Myocyte (in vitro differentiated cells): ENCODE measurements around the gene RSPH6A. TPM values are rescaled to one million over a fixed set of nuclear protein-coding genes. Genes with fewer than 3 reads are reported as not detected.

Source experiments
- DNase-seq: peaks from one replicate; pipeline ENCODE4 v3.0.0-alpha.2; 2012; ENCODE audit warnings: low read depth
- polyA plus RNA-seq: library from polyadenylated mRNA; unstranded; fragments of >200 nt; gene quantifications from one replicate; pipeline ENCODE4 v1.2.1, GENCODE V29; 2012; ENCODE audit warnings: missing spikeins
- total RNA-seq: library from RNA; depleted of rRNA; stranded (reverse); fragments of >200 nt; gene quantifications from 2 replicates; pipeline ENCODE4 v1.2.3, GENCODE V29; 2014

RSPH6A gene
- total RNA-seq, result 0.11 TPM in 1 of 2 replicates, not detected in the other
- polyA plus RNA-seq, result 0.03 TPM

- DNase-seq, result no peak
Observed at GRCh38 chr19:45814851-45815480, at the start of gene RSPH6A. RSPH6A (minus strand) TSS chr19:45815308; CDS start chr19:45815176, 132 bp downstream.

DNA sequence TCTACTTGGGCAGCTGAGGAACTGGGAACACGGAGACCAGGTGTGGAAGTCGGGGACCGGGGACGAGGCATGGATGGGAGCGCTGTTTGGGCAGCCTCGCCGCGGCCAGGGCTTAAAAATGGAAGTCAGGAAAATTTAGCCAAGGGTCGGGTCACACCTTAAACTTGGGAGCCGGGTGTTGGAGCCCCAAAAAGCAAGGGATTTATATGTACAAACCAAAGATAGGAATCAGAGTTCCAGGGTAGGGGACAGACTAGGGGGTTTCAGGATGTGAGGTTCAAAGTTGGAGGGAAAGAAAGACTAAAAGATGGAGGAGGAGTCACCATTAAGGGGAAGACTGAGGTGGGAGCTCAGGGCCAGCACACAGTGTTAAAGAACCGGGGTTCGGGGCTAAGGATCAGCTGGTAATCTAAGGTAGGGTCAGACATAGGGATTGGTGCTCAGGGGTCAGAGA is 49.5 kb upstream of the RSPH6A start:
- DNase-seq, result no peak

- peak; percentile 54 for DNase-seq
Observed at GRCh38 chr19:45863840-45864628, 48.9 kb upstream of the RSPH6A start, which contains the start of gene FOXA3. FOXA3 (plus strand) TSS chr19:45864326; CDS start chr19:45864457, 131 bp downstream.

GRCh38 chr19:45863335-45863839 is 48.3 kb upstream of the RSPH6A start:
- no peak for DNase-seq

- peak; percentile 99 for DNase-seq
Observed at GRCh38 chr19:45862564-45863334, 47.6 kb upstream of the RSPH6A start, which contains the start of gene SYMPK. SYMPK (minus strand) TSS chr19:45863147; CDS start chr19:45854495, 8,652 bp downstream.

DNA sequence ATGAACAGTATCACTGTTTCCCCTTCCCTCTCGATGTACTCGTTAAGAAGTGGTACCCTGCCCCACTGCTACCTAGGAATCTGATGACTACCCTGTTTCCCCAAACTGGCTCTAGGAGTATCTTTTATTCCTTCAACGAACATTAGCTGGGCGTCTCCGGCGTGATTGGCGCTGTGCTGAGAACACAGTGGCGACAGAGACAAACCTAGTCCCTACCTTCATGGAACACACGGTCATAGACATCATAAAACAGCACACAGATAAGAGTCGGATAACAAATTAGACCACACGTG is 47.1 kb upstream of the RSPH6A start:
- DNase-seq, result no peak

- no peak for DNase-seq
Observed at GRCh38 chr19:45860359-45861259, 45.5 kb upstream of the RSPH6A start.

DNA sequence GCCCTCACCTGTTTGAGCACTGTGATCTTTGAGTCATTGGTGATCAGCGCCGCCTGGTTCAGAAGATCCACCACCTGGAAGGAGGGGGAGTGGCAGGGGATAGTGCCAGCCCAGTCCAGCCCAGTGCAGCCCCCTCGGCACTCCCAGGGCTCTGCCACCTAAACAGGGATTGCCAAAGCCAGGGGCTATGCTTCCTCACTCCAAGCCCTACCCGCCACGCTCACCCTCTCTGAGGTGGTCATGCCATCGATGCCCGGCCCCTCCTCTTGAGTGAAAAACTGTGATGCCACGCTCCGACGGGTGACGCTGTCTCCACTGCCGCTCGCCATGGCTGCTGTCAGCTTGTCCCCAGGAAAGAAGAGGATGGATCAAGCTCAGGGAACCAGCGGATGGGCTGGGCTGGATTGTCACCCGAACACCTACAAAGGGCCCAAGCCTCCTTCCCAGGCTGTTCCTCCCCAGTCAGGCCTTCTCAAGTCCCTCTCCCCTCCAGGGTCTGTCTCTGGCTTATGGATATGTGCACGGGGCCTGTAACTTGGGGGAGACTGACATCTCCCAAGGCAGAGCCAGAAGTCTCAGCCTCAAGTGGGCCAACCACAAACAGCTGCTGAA is 39.2 kb upstream of the RSPH6A start:
- DNase-seq, result no peak

GRCh38 chr19:45852983-45853382 is 37.9 kb upstream of the RSPH6A start:
- no peak for DNase-seq

GRCh38 chr19:45852145-45852750 is 37.1 kb upstream of the RSPH6A start:
- no peak for DNase-seq

DNA sequence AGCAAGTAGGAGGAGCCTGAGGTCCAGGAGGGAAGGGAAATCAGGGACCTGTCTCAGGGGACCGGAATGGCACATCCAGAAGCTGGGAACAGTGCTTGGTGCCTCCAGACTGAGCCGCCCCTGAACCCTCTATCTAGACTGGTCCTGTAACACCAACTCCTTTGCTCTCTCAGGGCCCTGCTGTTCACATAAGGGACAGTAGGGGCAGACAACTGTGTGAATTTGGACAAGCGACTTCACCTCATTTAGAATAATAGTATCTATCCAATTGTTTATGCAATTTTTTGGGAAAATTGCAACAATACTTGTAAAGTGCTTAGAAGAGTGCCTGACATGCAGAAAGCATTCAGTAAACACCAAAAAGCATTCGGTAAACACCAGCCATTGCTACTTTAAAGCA is 33.8 kb upstream of the RSPH6A start:
- no peak for DNase-seq

- no peak for DNase-seq
Observed at GRCh38 chr19:45847663-45848062, 32.6 kb upstream of the RSPH6A start.

- DNase-seq, result no peak
Observed at GRCh38 chr19:45842198-45842597, 27.1 kb upstream of the RSPH6A start.

- no peak for DNase-seq
Observed at GRCh38 chr19:45834970-45835369, 19.9 kb upstream of the RSPH6A start.

DNA sequence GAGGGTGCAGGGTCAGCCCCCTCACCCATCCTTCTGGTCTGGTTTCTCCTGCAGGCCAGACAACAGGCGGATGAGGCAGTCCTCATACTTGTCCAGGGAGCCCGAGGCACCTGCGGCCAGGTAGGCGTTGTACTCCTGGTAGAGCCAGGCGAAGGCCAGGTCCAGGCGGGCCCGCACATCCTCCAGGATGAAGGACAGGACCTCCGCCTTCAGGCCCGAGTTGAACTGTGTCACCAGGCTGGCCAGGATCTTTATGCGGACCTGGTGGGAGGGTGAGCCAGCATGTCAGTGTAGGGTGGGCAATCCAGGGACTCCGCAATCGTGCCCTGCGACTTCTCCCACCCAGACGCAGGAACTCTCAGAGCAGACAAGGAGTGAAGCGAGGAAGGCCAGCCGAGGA is 13.8 kb upstream of the RSPH6A start:
- DNase-seq, result no peak

- no peak for DNase-seq
Observed at GRCh38 chr19:45828523-45828922, 13.4 kb upstream of the RSPH6A start.

DNA sequence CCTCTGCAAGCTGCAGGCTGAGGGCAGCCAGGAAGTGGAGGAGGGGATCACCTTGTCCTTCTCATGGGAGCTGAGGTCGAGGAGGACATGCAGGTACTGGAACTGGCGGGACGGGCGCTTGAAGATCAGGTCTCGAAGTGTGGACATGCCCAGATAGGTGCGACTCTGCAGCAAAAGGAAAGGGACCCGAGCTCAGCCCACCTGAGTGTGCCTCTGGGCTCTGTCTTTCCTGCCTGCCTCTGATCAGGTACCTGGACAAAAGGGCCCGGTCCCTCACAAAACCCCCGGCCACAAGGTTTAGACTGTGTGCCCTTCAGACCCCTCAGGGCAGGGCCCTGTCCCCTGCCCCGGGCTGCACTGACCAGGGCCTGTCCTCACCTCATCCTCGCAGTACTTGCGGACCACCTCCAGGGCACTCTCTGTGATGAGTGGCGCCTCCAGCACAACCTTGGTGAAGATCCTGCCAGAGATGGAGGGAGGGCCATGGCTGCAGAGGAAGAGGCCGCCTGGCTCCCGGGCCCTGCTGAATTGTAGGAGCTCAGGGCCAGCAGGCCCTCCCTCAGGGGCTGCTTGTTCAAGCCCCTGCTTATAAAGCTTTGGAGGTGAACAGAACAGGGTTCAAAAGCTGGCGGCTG is 12.5 kb upstream of the RSPH6A start:
- DNase-seq, result no peak

- DNase-seq, result peak; percentile 13
Observed at GRCh38 chr19:45826934-45827333, 11.8 kb upstream of the RSPH6A start.
